Suprapubic skin (tissue), 3 donors: ENCODE measurements around the gene PAPSS2.

Source experiments
- CTCF ChIP-seq, 2 donors: fragments of 200-600 bp in 1 of 2; fragments of 450-650 bp in 1 of 2; sonication (generic) in 1 of 2; IDR thresholded peaks; one replicate each; pipeline ENCODE4 v1.5.1; 2016 to 2019; ENCODE audit warnings: antibody characterized with exemption in 2 of 2, mild to moderate bottlenecking in 1 of 2, moderate library complexity in 1 of 2
- POLR2AphosphoS5 ChIP-seq, 3 donors: sonication (generic); formaldehyde crosslinking; IDR thresholded peaks; one replicate each; pipeline ENCODE4 v1.6.1; 2017; ENCODE audit warnings: antibody characterized with exemption in 3 of 3

GRCh38 chr10:87642486-87642885 lies 17.2 kb upstream of the PAPSS2 start:
- TF ChIP-seq POLR2AphosphoS5 (IDR thresholded peaks at IDR 0.05) = no peak
- no peak for TF ChIP-seq CTCF (IDR thresholded peaks at IDR 0.05)
